Endothelial cell of umbilical vein (primary cell): Measurements from ENCODE around the gene RIPOR3.

Experiments used
- CTCF ChIP-seq, 2 donors: IDR thresholded peaks; 1 replicate in 1 of 2; 2 replicates in 1 of 2; pipeline ENCODE4 v1.5.1; 2011; ENCODE audit warnings: low read length in 2 of 2, mild to moderate bottlenecking in 2 of 2, moderate library complexity in 2 of 2, control low read depth in 1 of 2, inconsistent platforms in 1 of 2, low read depth in 1 of 2; ENCODE audit not compliant: insufficient read depth in 1 of 2; ENCODE audit errors: extremely low read depth in 1 of 2
- EZH2 ChIP-seq: IDR thresholded peaks from 2 replicates; pipeline ENCODE4 v1.6.1; 2012; ENCODE audit warnings: borderline replicate concordance, low read depth, mild to moderate bottlenecking, moderate library complexity, low read length, inconsistent platforms; ENCODE audit not compliant: severe bottlenecking
- FOS ChIP-seq: IDR thresholded peaks from 2 replicates; pipeline ENCODE4 v1.6.1; 2011; ENCODE audit warnings: mild to moderate bottlenecking, low read length, moderate library complexity, borderline replicate concordance; ENCODE audit not compliant: insufficient read depth
- GATA2 ChIP-seq: IDR thresholded peaks from 2 replicates; pipeline ENCODE4 v1.7.0; 2011; ENCODE audit warnings: low read depth, mild to moderate bottlenecking, moderate library complexity, mixed read lengths, low read length; ENCODE audit not compliant: insufficient read length, insufficient read depth
- JUN ChIP-seq: IDR thresholded peaks from 2 replicates; pipeline ENCODE4 v1.6.1; 2011; ENCODE audit warnings: borderline replicate concordance, low read depth; ENCODE audit not compliant: insufficient read length, insufficient read depth
- MAX ChIP-seq: IDR thresholded peaks from 2 replicates; pipeline ENCODE4 v1.6.1; 2011; ENCODE audit not compliant: insufficient read depth, insufficient read length
- POLR2A ChIP-seq: IDR thresholded peaks from 2 replicates; pipeline ENCODE4 v1.6.1; 2012; ENCODE audit warnings: low read depth, mild to moderate bottlenecking, control low read depth, low read length
- POLR2AphosphoS5 ChIP-seq: IDR thresholded peaks from 2 replicates; pipeline ENCODE4 v1.6.1; 2012; ENCODE audit warnings: low read depth, mild to moderate bottlenecking, control low read depth, low read length, moderate library complexity; ENCODE audit not compliant: insufficient read depth

- TF ChIP-seq POLR2A = no peak
- TF ChIP-seq CTCF (IDR thresholded peaks at IDR 0.05; ENCODE audit: extremely low read depth in 1 of 2, insufficient read depth in 1 of 2, low read depth in 1 of 2, low read length in 2 of 2) = no peak
- TF ChIP-seq POLR2AphosphoS5 = no peak
- no peak for TF ChIP-seq EZH2
- no peak for TF ChIP-seq MAX
- TF ChIP-seq FOS = no peak
- TF ChIP-seq GATA2 = no peak
- TF ChIP-seq JUN = no peak
Measured at GRCh38 chr20:50633361-50633760, 58.0 kb downstream of the RIPOR3 start.
